GM13977 (cell line): Measurements from ENCODE around the gene RNU7-1.

Experiments
- DNase-seq: peaks from one replicate; pipeline ENCODE4 v3.0.0; 2012; ENCODE audit warnings: low spot score
- in situ Hi-C: fragments of 300-500 bp; cut with MboI; formaldehyde crosslinking; loops from one replicate; pipeline ENCODE4 v1.12.0; 2022; ENCODE audit warnings: low sequenced_read_pairs, low pct_unique_long_range_greater_than_20kb, mixed read lengths, inconsistent platforms; ENCODE audit not compliant: unreplicated experiment
- TF ChIP-seq, protein P1 (sequence below): IDR thresholded peaks from 2 replicates; pipeline ENCODE4 v1.5.1; 2012; ENCODE audit warnings: mild to moderate bottlenecking, control low read depth; ENCODE audit not compliant: insufficient read depth; ENCODE audit errors: extremely low read depth, missing control alignments

Gene RNU7-1

DNA sequence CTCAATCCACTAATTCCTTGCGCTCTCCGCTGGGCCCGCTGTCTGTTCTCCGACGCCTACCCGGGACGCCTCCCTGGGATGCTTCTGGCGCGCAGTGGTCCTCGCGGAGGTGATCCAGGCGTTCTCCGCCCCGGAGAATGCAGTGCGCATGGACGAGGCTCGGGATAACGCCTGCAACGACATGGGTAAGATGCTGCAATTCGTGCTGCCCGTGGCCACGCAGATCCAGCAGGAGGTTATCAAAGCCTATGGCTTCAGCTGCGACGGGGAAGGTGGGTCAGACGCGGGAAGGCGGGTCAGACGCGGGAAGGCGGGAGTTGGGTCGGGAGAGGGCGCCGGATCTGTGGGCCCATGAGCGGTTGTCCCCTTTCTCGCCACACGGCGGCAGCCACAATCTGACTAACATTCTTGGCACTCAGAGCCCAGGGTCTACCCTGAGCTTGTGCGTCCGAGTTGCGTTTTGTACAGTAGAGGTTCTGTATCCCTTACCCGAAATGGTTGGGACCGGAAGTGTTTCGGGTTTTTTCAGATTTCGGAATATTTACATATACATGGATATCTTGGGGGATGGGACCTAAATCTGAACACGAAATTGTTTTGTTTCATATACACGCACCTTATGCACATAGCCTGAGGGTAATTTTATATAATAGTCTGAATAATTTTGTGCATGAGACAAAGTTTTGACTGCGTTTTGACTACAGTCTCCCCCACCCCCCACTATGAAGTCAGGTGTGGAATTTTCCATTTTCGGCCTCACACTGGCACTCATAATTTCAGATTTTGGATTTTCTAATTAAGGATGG is 968 bp downstream of the RNU7-1 start:
- peak; percentile 86 for DNase-seq
- in situ Hi-C loops = loop anchor here (25.0 kb wide), 1 partner anchor 168 kb away; the partner anchor contains the start of gene C1RL
- TF ChIP-seq, protein P1, sequence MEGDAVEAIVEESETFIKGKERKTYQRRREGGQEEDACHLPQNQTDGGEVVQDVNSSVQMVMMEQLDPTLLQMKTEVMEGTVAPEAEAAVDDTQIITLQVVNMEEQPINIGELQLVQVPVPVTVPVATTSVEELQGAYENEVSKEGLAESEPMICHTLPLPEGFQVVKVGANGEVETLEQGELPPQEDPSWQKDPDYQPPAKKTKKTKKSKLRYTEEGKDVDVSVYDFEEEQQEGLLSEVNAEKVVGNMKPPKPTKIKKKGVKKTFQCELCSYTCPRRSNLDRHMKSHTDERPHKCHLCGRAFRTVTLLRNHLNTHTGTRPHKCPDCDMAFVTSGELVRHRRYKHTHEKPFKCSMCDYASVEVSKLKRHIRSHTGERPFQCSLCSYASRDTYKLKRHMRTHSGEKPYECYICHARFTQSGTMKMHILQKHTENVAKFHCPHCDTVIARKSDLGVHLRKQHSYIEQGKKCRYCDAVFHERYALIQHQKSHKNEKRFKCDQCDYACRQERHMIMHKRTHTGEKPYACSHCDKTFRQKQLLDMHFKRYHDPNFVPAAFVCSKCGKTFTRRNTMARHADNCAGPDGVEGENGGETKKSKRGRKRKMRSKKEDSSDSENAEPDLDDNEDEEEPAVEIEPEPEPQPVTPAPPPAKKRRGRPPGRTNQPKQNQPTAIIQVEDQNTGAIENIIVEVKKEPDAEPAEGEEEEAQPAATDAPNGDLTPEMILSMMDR = peak; percentile 97

DNA sequence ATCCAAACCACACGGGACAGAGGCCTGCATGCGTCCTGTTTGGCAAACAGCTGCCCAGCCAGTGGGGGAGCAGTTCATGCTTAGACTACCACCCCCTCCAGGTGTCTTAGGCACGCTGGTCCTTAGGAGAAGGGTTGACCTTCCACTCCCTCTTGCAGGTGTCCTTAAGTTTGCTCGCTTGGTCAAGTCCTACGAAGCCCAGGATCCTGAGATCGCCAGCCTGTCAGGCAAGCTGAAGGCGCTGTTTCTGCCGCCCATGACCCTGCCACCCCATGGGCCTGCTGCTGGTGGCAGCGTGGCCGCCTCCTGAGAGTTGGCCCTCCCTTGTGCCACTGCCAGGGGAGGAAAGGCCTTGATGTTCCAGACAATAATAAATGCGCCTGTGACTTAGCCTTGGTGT is 2.0 kb downstream of the RNU7-1 start:
- no peak for DNase-seq
- in situ Hi-C loops = loop anchor here (25.0 kb wide), 1 partner anchor 167 kb away; the partner anchor contains the start of gene C1RL

DNA sequence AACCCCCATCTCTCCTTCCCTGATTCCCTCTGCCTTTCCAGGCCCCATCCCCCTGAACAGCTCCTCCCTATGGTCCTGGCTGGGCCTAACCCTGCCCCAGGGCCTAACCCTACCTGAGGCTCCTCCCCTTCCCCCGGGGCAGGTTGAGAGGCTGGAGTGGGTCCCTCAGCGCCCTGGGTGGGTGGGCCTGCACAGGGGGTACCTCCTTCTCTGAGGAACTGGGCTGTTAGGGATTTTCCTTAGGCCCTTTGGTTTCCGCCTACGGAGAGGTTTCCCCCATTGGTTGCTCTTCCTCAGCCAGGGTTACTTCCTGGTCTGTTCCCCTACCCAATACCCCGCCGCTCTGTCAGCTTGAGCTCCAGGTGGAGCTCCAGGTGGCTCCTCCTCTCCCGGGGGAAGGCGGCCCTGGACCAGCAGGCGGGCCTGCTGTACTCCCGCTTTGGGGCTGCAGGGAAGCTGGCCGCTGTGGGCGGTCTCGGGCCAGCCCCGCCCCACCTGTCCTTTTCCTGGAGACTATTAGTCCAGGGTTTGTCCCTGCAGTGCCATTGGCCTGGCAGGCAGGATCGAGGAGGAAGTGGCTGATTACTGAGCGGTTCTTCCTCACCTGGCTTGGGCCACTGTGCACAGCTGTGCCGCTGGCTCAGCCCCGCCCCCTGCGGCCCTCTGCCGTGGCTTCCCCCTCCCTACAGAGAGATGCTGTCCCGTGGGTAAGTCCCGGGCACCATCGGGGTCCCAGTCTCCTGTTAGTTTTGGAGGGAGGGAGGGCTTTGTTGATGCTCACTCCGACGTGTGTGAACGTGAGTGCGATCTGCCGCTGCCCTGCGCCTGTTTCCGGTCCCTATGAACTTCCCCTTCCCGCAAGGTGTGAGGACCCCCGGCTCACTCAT is 2.7 kb downstream of the RNU7-1 start:
- in situ Hi-C loops = loop anchor here (25.0 kb wide), 1 partner anchor 166 kb away; the partner anchor contains the start of gene C1RL
- peak; percentile 75 for DNase-seq
- TF ChIP-seq, protein P1 = no peak

More for the DNA sequence above, 2.0 kb downstream of the RNU7-1 start:
- TF ChIP-seq, protein P1 = no peak

DNA sequence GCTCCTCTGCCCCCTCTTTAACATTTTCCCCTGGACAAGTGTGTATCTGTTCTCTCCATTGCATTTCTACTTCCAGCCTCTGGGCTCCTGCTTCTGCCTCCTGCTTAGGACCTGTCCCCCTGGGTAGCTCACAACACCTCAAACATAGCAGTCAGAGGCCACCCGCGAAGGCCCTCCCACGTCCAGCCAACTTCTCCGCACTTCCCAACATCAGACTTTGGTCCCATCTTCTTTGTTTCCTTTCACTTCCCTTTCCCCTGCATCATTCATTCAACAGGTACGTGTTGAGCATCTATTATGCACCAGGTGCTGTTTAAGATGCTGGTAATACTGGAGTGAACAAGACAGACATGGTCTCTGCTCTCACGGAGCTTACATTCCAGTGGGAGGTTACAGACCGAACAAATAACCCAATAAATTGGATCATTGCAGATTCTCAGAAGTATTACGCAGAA is 3.3 kb downstream of the RNU7-1 start:
- TF ChIP-seq, protein P1 = no peak
- in situ Hi-C loops = loop anchor here (25.0 kb wide), 1 partner anchor 165 kb away; the partner anchor contains the start of gene C1RL
- no peak for DNase-seq

DNA sequence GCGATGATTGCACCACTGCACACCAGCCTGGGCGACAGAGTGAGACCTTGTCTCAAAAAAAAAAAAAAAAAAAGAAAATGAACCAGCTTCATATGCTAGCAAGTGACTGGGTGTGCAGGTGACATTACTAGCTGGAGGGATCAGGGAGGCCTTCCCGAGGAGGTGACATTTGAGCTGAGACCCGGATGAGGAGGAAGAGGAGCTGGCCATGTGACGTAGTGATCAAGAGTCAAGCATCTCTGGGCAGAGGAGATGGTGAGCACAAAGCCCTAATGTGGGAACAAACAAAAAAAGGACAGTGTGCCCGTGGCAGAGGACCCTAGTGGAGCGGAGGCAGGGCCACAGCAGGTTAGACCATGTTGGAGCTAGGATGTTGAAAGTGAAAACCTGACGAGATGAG is 4.0 kb downstream of the RNU7-1 start:
- no peak for DNase-seq
- TF ChIP-seq, protein P1 = no peak
- in situ Hi-C loops = loop anchor here (25.0 kb wide), 1 partner anchor 165 kb away; the partner anchor contains the start of gene C1RL
